ENCODE measurements around the gene PKP2.
A peak's percentile ranks its signal among the peaks of the same experiment; 100 is the strongest.

The PKP2 gene

DNA sequence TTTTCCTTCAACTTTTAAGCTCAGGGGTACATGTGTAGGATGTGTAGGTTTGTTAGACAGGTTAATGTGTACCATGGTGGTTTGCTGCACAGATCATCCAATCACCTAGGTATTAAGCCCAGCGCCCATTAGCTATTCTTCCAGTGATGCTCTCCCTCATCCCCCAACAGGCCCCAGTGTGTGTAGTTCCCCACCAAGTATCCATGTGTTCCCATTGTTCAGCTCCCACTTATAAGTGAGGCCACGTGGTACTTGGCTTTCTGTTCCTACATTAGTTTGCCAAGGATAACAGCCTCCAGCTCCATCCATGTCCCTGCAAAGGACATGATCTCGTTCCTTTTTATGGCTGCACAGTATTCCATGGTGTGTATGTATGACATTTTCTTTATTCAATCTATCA lies 92.3 kb downstream of the PKP2 start:
- H3K36me3 ChIP-seq (ENCODE audit: control insufficient read depth, insufficient read depth, low read length, severe bottlenecking) = peaks cover 6% of the 10 kb centered on the region
- no peak for DNase-seq (ENCODE audit: low read depth)
- H3K9ac ChIP-seq (ENCODE audit: low read length) = no peak overlapping the region

DNA sequence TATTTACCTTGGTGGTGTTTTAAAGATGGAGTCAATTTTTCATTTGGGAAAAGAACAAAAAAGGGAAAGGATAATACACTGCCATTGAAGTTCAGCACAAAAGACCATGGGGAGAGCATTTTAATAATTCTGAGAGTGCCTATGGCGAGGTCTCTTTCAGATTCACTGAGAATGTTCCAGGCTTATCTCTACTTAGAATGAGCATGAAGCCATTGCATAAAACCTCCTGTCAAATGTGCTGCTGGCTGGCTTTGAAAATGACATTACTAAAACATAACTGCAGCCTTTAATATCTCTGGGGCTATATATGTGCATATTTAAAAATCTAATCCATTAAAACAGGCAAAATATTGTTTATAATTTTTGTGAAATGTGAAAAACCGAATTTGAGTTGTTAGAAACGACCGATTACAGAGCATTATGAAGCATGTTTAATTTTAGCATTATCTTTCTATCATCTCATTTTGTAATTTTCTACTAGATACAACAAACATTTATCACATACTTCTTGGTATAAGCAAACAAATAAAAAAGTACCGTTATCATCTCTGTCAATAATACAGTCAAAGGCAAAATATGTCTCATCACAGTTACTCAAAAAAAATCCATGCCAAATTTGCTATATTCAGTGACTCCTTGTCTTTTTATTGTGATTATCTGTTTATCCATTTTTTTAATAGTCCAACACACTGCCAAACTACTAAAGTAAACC lies 95.2 kb downstream of the PKP2 start:
- H3K27me3 ChIP-seq (replicated peaks; ENCODE audit: control insufficient read depth, insufficient read depth, low read length) = no peaks in the 10 kb centered on the region
- DNase-seq (ENCODE audit: low read depth) = no peak
- H3K36me3 ChIP-seq (ENCODE audit: control insufficient read depth, insufficient read depth, low read length, severe bottlenecking) = peaks cover 6% of the 10 kb centered on the region
- H3K4me3 ChIP-seq (ENCODE audit: low read length) = no peak overlapping the region
- H3K9me3 ChIP-seq (ENCODE audit: control insufficient read depth, low read length) = peaks cover 4% of the 10 kb centered on the region
- H3K4me1 ChIP-seq (ENCODE audit: control insufficient read depth, insufficient read depth, low read length) = no peaks in the 10 kb centered on the region
- no peak overlapping the region for H3K9ac ChIP-seq (ENCODE audit: low read length)

More for the DNA sequence above, 92.3 kb downstream of the PKP2 start:
- Histone ChIP-seq H3K27me3 (replicated peaks; ENCODE audit: control insufficient read depth, insufficient read depth, low read length) (no peaks in the 10 kb centered on the region), H3K9me3 (ENCODE audit: control insufficient read depth, low read length) (peaks cover 9% of the 10 kb centered on the region), H3K4me3 (ENCODE audit: low read length) (no peak overlapping the region), H3K4me1 (ENCODE audit: control insufficient read depth, insufficient read depth, low read length) (no peaks in the 10 kb centered on the region)

DNA sequence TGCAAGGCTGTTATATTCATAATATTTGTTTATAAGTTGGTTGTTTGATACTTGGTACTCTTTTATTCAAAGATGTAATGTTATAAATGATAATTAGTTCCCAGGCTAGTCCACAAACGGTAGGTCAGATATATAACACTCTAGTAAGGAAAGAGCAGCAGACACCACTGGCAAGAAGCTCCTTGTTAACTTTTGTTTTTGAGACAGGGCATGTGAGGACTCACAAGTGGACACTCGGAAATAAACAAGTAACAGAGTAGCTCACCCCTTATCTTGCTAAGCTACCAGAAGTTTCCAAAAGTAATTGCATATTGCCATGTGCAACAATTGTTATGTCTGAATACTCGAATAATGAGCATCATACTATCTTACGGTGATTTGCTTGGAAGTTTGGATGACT lies 102.3 kb downstream of the PKP2 start:
- Histone ChIP-seq H3K36me3 (ENCODE audit: control insufficient read depth, insufficient read depth, low read length, severe bottlenecking) (no peaks in the 10 kb centered on the region), H3K4me3 (ENCODE audit: low read length) (no peak overlapping the region), H3K27me3 (replicated peaks; ENCODE audit: control insufficient read depth, insufficient read depth, low read length) (no peaks in the 10 kb centered on the region), H3K9ac (ENCODE audit: low read length) (no peak overlapping the region), H3K9me3 (ENCODE audit: control insufficient read depth, low read length) (no peaks in the 10 kb centered on the region), H3K4me1 (ENCODE audit: control insufficient read depth, insufficient read depth, low read length) (peaks cover 13% of the 10 kb centered on the region)
- no peak for DNase-seq (ENCODE audit: low read depth)

DNA sequence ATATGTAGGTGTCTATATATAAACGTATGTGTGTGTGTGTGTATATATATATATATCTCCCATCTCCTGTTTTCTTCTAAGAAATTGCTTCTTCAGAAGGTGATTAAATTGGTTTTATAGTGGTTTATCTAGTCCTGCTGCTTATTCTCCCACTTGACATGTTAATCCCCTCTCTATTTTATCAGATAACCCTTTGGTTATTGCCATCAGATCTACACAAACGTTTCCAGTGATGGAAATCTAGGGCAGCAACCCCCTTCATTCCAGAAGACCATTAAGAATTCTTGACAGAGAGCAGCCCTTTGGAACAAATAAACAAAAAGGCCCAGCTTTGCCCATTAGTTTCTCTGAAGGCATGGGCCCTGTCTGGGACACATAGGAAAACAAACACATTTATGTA lies 106.7 kb downstream of the PKP2 start:
- Histone ChIP-seq H3K9me3 (ENCODE audit: control insufficient read depth, low read length) (no peaks in the 10 kb centered on the region), H3K9ac (ENCODE audit: low read length) (no peak overlapping the region), H3K4me3 (ENCODE audit: low read length) (no peak overlapping the region), H3K4me1 (ENCODE audit: control insufficient read depth, insufficient read depth, low read length) (peaks cover 11% of the 10 kb centered on the region), H3K36me3 (ENCODE audit: control insufficient read depth, insufficient read depth, low read length, severe bottlenecking) (no peaks in the 10 kb centered on the region), H3K27me3 (replicated peaks; ENCODE audit: control insufficient read depth, insufficient read depth, low read length) (no peaks in the 10 kb centered on the region)
- DNase-seq (ENCODE audit: low read depth) = no peak

DNA sequence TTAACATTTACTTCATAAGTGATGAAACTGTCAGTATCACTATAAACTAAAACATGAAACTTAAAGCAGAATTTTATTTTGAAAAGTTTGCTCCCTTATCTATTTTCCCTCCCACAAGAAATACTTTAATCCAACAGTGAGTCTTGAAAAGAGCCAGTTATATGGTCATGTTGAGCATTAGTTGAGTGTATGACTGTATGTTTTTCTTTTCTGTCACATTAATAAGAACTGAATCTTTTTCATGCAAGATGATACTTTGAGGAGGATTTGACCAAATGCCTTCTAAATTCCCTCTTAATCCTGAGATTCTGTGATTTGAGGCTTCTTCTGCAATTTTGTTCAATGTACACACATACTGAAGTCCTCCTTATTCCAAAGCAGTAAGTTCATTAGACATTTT lies 107.1 kb downstream of the PKP2 start:
- peaks cover 7% of the 10 kb centered on the region for H3K4me1 ChIP-seq (ENCODE audit: control insufficient read depth, insufficient read depth, low read length)
- no peaks in the 10 kb centered on the region for H3K9me3 ChIP-seq (ENCODE audit: control insufficient read depth, low read length)
- H3K9ac ChIP-seq (ENCODE audit: low read length) = no peak overlapping the region
- no peak overlapping the region for H3K4me3 ChIP-seq (ENCODE audit: low read length)
- H3K36me3 ChIP-seq (ENCODE audit: control insufficient read depth, insufficient read depth, low read length, severe bottlenecking) = no peaks in the 10 kb centered on the region
- no peaks in the 10 kb centered on the region for H3K27me3 ChIP-seq (replicated peaks; ENCODE audit: control insufficient read depth, insufficient read depth, low read length)
- no peak for DNase-seq (ENCODE audit: low read depth)

DNA sequence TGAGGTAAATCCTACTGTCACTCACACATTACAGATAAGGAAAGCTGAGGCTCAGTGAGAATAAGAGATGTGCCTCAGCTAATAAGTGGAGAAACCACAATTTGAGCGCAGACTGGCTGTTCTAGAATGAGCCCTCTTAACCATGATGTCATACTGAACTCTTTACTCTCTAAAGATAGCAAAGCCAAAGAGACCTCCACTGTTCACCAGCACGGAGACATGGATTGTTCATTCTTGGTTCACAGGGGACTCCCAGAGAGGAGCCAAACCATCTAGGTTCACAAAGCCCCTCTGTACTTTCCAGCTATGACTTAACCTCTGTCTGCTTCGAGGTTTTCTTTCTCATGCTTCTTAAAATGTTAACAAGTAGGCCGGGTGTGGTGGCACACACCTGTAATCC lies 108.2 kb downstream of the PKP2 start:
- no peaks in the 10 kb centered on the region for H3K4me1 ChIP-seq (ENCODE audit: control insufficient read depth, insufficient read depth, low read length)

DNA sequence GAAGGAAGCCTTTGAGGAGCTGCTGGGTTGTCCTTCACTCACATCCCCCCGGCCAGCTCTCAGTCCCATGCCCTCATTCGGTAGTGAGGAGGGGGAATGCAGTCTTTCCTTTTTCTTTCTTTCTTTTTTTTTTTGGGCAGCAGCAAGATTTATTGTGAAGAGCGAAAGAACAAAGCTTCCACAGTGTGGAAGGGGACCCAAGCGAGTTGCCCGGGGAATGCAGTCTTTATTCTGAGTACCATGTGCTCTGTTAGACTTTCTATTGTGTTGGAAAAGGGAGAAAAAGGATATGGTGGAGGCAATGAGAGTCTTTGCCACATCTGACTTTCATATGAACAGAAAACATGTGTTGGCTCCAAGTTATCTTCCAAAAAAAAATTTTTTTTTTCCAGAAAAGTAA lies 111.0 kb downstream of the PKP2 start:
- H3K4me1 ChIP-seq (ENCODE audit: control insufficient read depth, insufficient read depth, low read length) = peaks cover 5% of the 10 kb centered on the region
- no peak overlapping the region for H3K4me3 ChIP-seq (ENCODE audit: low read length)
- no peak for DNase-seq (ENCODE audit: low read depth)
- H3K9ac ChIP-seq (ENCODE audit: low read length) = no peak overlapping the region
- H3K36me3 ChIP-seq (ENCODE audit: control insufficient read depth, insufficient read depth, low read length, severe bottlenecking) = no peaks in the 10 kb centered on the region
- H3K9me3 ChIP-seq (ENCODE audit: control insufficient read depth, low read length) = peaks cover 2% of the 10 kb centered on the region
- H3K27me3 ChIP-seq (replicated peaks; ENCODE audit: control insufficient read depth, insufficient read depth, low read length) = peaks cover 5% of the 10 kb centered on the region

More for the DNA sequence above, 108.2 kb downstream of the PKP2 start:
- H3K36me3 ChIP-seq (ENCODE audit: control insufficient read depth, insufficient read depth, low read length, severe bottlenecking) = no peaks in the 10 kb centered on the region
- no peak for DNase-seq (ENCODE audit: low read depth)
- peaks cover 2% of the 10 kb centered on the region for H3K9me3 ChIP-seq (ENCODE audit: control insufficient read depth, low read length)
- H3K9ac ChIP-seq (ENCODE audit: low read length) = no peak overlapping the region
- no peaks in the 10 kb centered on the region for H3K27me3 ChIP-seq (replicated peaks; ENCODE audit: control insufficient read depth, insufficient read depth, low read length)
- no peak overlapping the region for H3K4me3 ChIP-seq (ENCODE audit: low read length)

DNA sequence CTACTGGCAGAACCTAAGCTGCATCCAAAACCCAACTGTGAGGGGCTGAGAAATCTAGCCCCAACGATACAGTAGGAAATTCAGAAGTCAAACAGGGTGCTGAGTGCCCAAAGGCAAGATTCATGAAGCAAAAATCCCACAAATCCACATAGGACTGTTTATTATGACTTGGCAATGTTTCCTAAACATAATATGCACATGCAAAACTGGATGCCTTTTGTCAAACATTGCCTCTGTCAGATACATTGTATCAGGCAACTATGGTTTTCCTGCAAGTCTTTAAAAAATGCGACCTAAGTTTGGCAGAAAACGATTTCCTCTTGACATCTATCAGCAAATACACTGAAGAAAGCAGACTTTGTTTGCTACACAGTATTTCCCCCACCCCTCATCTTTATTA lies 113.5 kb downstream of the PKP2 start:
- Histone ChIP-seq H3K4me1 (ENCODE audit: control insufficient read depth, insufficient read depth, low read length) (peaks cover 18% of the 10 kb centered on the region), H3K4me3 (ENCODE audit: low read length) (no peak overlapping the region), H3K9me3 (ENCODE audit: control insufficient read depth, low read length) (peaks cover 2% of the 10 kb centered on the region), H3K9ac (ENCODE audit: low read length) (no peak overlapping the region), H3K36me3 (ENCODE audit: control insufficient read depth, insufficient read depth, low read length, severe bottlenecking) (no peaks in the 10 kb centered on the region), H3K27me3 (replicated peaks; ENCODE audit: control insufficient read depth, insufficient read depth, low read length) (peaks cover 5% of the 10 kb centered on the region)
- DNase-seq (ENCODE audit: low read depth) = no peak

DNA sequence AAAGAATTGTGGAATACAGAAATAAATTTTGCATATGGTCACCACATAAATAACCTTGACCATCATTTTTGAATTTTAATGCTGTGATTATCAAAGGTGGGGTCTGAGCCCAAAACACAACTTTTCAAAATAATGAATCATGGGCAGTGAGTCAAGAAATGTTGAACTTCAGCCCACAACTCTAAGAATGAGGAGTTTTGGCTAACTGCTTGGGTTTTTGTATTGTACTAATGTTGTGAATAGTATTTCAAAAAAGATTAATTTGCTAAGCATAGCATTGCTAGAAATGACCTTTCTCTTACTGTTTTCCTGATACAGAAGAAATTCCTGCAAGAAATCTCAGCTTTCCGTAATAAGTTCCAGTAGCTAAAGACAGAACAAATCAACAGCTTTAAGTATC lies 116.5 kb downstream of the PKP2 start:
- H3K4me3 ChIP-seq (ENCODE audit: low read length) = no peak overlapping the region
- H3K9ac ChIP-seq (ENCODE audit: low read length) = peak overlapping the region; percentile 57
- peaks cover 5% of the 10 kb centered on the region for H3K27me3 ChIP-seq (replicated peaks; ENCODE audit: control insufficient read depth, insufficient read depth, low read length)
- peaks cover 2% of the 10 kb centered on the region for H3K9me3 ChIP-seq (ENCODE audit: control insufficient read depth, low read length)
- no peaks in the 10 kb centered on the region for H3K36me3 ChIP-seq (ENCODE audit: control insufficient read depth, insufficient read depth, low read length, severe bottlenecking)
- H3K4me1 ChIP-seq (ENCODE audit: control insufficient read depth, insufficient read depth, low read length) = peaks cover 18% of the 10 kb centered on the region
- DNase-seq (ENCODE audit: low read depth) = no peak

DNA sequence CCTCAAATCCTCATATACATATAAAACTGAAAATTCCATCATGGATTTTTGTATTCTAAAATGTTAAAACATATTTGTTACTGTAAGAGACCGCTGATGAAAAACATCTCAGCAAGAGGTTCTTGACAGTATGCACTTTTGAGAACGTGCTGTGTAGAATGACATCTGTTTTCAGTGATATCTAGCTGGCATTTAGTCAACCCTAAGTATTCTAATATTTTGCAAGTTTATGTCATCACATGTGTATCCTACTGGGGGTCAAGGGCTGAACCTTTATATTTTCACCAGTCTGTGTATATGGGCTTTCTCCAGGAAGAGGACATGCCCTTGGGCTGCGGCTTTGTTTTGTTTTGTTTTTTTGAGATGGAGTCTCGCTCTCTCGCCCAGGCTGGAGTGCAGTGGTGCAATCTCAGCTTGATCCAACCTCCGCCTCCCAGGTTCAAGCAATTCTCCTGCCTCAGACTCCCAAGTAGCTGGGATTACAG lies 118.8 kb downstream of the PKP2 start:
- H3K4me3 ChIP-seq (ENCODE audit: low read length) = no peak overlapping the region
- H3K36me3 ChIP-seq (ENCODE audit: control insufficient read depth, insufficient read depth, low read length, severe bottlenecking) = no peaks in the 10 kb centered on the region
- peaks cover 18% of the 10 kb centered on the region for H3K4me1 ChIP-seq (ENCODE audit: control insufficient read depth, insufficient read depth, low read length)
- H3K27me3 ChIP-seq (replicated peaks; ENCODE audit: control insufficient read depth, insufficient read depth, low read length) = peaks cover under 1% of the 10 kb centered on the region
- no peak overlapping the region for H3K9ac ChIP-seq (ENCODE audit: low read length)
- no peaks in the 10 kb centered on the region for H3K9me3 ChIP-seq (ENCODE audit: control insufficient read depth, low read length)
- no peak for DNase-seq (ENCODE audit: low read depth)

DNA sequence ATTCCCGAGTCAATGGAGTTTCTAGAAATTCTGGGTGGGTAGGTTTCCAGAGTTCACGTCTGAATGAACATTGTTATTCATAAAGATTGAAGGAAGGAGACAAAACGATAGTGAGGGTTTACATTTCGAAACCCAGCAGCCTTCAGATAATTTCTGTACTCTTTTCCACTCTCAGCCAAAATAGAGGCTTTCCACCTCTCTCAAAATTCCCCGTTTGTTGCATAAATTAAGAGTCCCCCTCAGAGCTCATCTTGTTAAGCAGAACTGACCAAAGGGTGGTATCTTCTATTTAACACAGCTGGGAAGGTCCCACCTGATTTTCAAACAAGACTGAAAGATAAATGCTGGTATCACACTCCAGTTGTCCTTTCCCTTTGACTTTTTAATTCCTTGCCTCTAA lies 119.4 kb downstream of the PKP2 start:
- no peaks in the 10 kb centered on the region for H3K36me3 ChIP-seq (ENCODE audit: control insufficient read depth, insufficient read depth, low read length, severe bottlenecking)
- no peaks in the 10 kb centered on the region for H3K27me3 ChIP-seq (replicated peaks; ENCODE audit: control insufficient read depth, insufficient read depth, low read length)
- no peak overlapping the region for H3K9ac ChIP-seq (ENCODE audit: low read length)
- no peaks in the 10 kb centered on the region for H3K9me3 ChIP-seq (ENCODE audit: control insufficient read depth, low read length)
- DNase-seq (ENCODE audit: low read depth) = no peak
- H3K4me3 ChIP-seq (ENCODE audit: low read length) = no peak overlapping the region
- H3K4me1 ChIP-seq (ENCODE audit: control insufficient read depth, insufficient read depth, low read length) = peaks cover 18% of the 10 kb centered on the region

DNA sequence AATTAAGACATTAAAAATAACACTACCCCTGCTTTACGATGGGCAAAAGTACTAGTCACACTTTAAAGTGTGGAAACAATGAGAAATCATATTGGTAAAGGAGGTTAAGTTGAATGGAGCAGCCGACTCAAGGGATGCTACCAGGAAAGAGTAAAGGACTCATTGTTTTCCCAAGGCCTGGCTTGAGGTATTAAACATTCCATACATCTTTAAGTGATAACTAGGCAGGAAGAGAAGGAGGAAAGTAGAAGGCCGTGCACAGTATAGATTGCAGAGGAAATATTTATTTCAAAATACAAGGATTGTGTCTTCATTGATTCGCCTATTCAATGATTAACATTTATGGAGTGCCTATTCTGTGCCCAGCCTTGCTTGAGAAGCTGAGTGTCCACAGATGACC lies 120.3 kb downstream of the PKP2 start:
- Histone ChIP-seq H3K4me1 (ENCODE audit: control insufficient read depth, insufficient read depth, low read length) (peaks cover 18% of the 10 kb centered on the region), H3K9me3 (ENCODE audit: control insufficient read depth, low read length) (no peaks in the 10 kb centered on the region), H3K9ac (ENCODE audit: low read length) (no peak overlapping the region), H3K36me3 (ENCODE audit: control insufficient read depth, insufficient read depth, low read length, severe bottlenecking) (no peaks in the 10 kb centered on the region), H3K4me3 (ENCODE audit: low read length) (no peak overlapping the region), H3K27me3 (replicated peaks; ENCODE audit: control insufficient read depth, insufficient read depth, low read length) (no peaks in the 10 kb centered on the region)
- DNase-seq (ENCODE audit: low read depth) = no peak

Measured in adipocyte (in vitro differentiated cells).